Thymus (tissue), 11 donors: ENCODE data around the gene NAT14. TPM values are rescaled to one million over a fixed set of nuclear protein-coding genes. Genes with fewer than 3 reads are reported as not detected.

ENCODE experiments used
- DNase-seq, 9 donors: peaks; one replicate each; pipeline ENCODE4 v3.0.0-alpha.2; 2013; ENCODE audit warnings: low spot score in 9 of 9, low read depth in 6 of 9, missing footprints in 1 of 9
- H3K27ac ChIP-seq, 2 donors: one replicate each; pipeline ENCODE4 v1.5.1; 2013; ENCODE audit warnings: control low read depth in 1 of 2, low read depth in 1 of 2, low read length in 1 of 2, mild to moderate bottlenecking in 1 of 2, moderate library complexity in 1 of 2
- H3K27me3 ChIP-seq, 2 donors: one replicate each; pipeline ENCODE4 v1.5.1; 2013; ENCODE audit warnings: low read length in 1 of 2; ENCODE audit not compliant: control insufficient read depth in 2 of 2, insufficient read depth in 1 of 2
- H3K36me3 ChIP-seq, 2 donors: one replicate each; pipeline ENCODE4 v1.5.1; 2013; ENCODE audit warnings: low read length in 1 of 2, mild to moderate bottlenecking in 1 of 2, moderate library complexity in 1 of 2; ENCODE audit not compliant: control insufficient read depth in 2 of 2, insufficient read depth in 2 of 2
- H3K4me1 ChIP-seq, 2 donors: one replicate each; pipeline ENCODE4 v1.5.1; 2013; ENCODE audit warnings: low read length in 2 of 2; ENCODE audit not compliant: control insufficient read depth in 2 of 2, insufficient read depth in 2 of 2
- H3K4me3 ChIP-seq, 2 donors: one replicate each; pipeline ENCODE4 v1.5.1; 2013; ENCODE audit warnings: low read length in 2 of 2, control low read depth in 1 of 2, mild to moderate bottlenecking in 1 of 2
- H3K9me3 ChIP-seq, 2 donors: one replicate each; pipeline ENCODE4 v1.5.1; 2013; ENCODE audit warnings: low read length in 1 of 2, mild to moderate bottlenecking in 1 of 2; ENCODE audit not compliant: control insufficient read depth in 2 of 2, insufficient read depth in 1 of 2
- WGBS: extraction: QIAGEN DNeasy Blood & Tissue Kit; methylation state at CpG from one replicate; pipeline ENCODE4 v1.1.7; 2013; 5-methylcytosine and 5-hydroxymethylcytosine counted together
- polyA plus RNA-seq: library from polyadenylated mRNA; stranded (reverse); fragments of 200-250 nt; gene quantifications from one replicate; pipeline ENCODE4 v1.2.3, GENCODE V29; 2013
- total RNA-seq: library from RNA; stranded (reverse); fragments of 120-200 nt; gene quantifications from one replicate; pipeline ENCODE4 v1.2.4, GENCODE V29; 2013
- donor health status: healthy.

The NAT14 gene
- total and polyA plus RNA-seq, 2 donors = 58.2 to 116 TPM

DNA sequence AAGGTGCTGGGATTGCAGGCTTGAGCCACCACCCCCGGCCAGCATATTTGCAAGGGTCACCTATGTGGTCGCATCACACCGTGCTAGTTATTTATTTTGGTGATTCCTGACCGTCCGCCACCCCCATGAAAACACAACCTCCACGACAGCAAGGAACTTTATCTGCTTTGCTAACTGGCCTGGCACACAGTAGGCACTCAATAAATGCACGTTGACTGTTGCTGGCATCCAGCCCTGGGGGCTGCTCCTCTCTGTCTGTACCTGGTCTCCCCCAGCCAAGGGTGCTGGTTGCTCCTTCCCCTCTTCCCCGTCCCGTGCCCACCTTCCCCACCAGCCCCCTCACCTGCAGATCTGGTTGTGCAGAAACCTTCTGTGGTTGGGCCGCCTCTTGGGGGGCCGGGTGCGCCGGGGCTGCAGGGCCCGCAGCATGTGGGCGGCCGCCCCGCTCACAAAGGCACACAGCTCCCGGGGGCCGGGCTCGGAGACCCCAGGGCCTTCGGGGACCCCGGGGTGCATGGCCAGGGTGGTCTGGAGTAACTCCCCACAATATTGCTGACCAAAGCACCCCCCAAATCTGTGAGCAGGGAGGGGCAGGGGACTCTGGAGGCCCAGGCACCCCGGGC lies 20.8 kb upstream of the NAT14 start:
- Histone ChIP-seq H3K4me1 (peaks cover 15 to 20% of the 10 kb centered on the region in 2 donors), H3K27me3 (peaks cover 2 to 40% of the 10 kb centered on the region in 2 donors), H3K27ac (no peak overlapping the region), H3K36me3 (no peaks in the 10 kb centered on the region), H3K9me3 (peaks cover 1 to 8% of the 10 kb centered on the region in 2 donors), H3K4me3 (no peak overlapping the region)
- WGBS = 82% methylated on average over 23 of the region's 23 CpGs
- no peak for DNase-seq

DNA sequence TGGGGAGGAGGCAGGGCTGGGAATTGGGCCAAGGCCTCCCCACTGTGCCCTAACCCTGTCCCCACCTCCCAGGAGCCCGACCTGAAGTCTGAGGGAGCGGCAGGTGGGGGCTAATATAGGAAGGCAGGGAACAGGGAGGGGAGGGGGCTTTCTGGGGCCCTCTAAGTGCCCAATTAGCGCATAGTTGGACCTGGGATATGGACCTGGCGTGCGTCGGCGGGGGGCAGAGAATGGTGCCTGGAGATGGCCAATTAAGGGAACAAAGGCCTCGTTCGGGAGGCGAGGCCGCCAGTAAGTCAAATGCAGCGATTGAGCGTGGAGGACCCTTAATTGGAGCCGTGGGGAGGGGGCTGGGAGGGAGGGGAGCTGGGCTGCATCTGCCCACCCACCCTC lies 20.3 kb upstream of the NAT14 start, which contains the start of gene C19orf85:
Gene C19orf85 (minus strand): TSS at position 90 of the 393 bp plus-strand sequence. CDS start 197 bp downstream, outside the sequence.
- DNase-seq = no peak
- peaks cover 1 to 8% of the 10 kb centered on the region in 2 donors for H3K9me3 ChIP-seq
- 81% methylated on average over 14 of the region's 14 CpGs for WGBS
- H3K4me3 ChIP-seq = no peak within 1 kb of the TSS
- H3K27me3 ChIP-seq = peaks cover 2 to 40% of the 10 kb centered on the region in 2 donors
- no peak within 1 kb of the TSS for H3K27ac ChIP-seq
- H3K4me1 ChIP-seq = peaks cover 15 to 20% of the 10 kb centered on the region in 2 donors
- H3K36me3 ChIP-seq = no peaks in the 10 kb centered on the region

DNA sequence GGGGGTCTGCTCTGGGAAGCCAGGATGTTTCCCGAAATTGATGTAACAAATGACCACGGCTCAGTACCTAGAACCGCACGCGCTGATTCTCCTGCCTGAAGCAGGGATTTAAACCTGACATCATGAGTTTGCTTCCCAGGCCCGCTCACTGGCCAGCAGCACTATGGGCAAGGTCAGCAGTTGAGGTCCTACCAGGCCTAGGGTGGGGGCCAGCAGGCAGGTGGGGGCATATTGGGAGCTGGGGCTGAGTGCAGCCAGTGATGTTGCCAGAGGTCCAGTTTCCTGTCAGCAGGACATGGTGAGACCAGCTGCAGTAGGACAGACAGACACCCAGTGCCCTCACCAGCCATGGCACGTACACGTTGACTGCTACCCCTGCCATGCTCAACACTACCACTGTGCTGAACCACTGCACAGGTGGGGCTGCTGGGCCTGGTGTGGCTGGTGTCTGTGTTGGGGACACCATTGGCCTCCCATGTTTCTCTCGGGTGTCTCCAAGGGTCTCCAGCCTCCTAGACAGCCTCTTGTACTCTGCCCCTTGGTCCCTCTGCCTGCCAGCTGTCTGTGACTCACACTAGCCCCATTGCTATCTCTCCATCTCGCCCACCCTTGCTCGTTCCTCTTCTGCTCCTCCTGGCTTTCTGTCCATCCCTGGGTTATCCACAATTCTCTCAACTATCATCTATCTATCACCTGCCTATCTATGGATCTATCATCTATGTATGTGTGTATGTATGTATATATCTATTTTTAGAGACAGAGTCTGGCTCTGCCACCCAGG lies 19.3 kb upstream of the NAT14 start:
- Histone ChIP-seq H3K4me1 (peaks cover 15 to 19% of the 10 kb centered on the region in 2 donors), H3K27ac (no peak overlapping the region), H3K27me3 (peaks cover 2 to 40% of the 10 kb centered on the region in 2 donors), H3K9me3 (peaks cover 1 to 7% of the 10 kb centered on the region in 2 donors), H3K4me3 (no peak overlapping the region), H3K36me3 (no peaks in the 10 kb centered on the region)
- 95% methylated on average over 11 of the region's 11 CpGs for WGBS
- DNase-seq = no peak

DNA sequence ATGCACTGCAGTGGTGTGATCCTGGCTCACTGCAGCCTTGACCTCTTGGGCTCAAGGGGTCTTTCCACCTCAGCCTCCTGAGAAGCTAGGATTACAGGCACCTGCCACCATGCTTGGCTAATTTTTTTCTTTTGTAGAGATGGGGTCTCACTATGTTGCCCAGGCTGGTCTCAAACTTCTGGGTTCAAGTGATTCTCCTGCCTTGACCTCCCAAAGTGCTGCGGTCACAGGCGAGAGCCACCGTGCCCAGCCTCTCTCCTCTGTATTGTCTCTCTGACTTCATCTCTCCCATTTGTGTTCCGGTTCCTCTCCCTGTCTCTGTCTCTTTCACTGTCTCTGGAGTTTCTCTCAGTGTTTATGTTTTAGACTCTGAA lies 18.8 kb upstream of the NAT14 start:
- Histone ChIP-seq H3K36me3 (no peaks in the 10 kb centered on the region), H3K9me3 (peaks cover 0 to 5% of the 10 kb centered on the region in 2 donors), H3K4me1 (peaks cover 11 to 13% of the 10 kb centered on the region in 2 donors), H3K4me3 (no peak overlapping the region), H3K27ac (no peak overlapping the region), H3K27me3 (peaks cover 2 to 40% of the 10 kb centered on the region in 2 donors)
- DNase-seq = no peak
- 84% methylated on average over 4 of the region's 4 CpGs for WGBS

GRCh38 chr19:55467236-55468053 lies 17.5 kb upstream of the NAT14 start:
- Histone ChIP-seq H3K4me1 (peaks cover 4 to 6% of the 10 kb centered on the region in 2 donors), H3K9me3 (no peaks in the 10 kb centered on the region), H3K27ac (no peak overlapping the region), H3K27me3 (peaks cover 2 to 38% of the 10 kb centered on the region in 2 donors), H3K4me3 (no peak overlapping the region), H3K36me3 (no peaks in the 10 kb centered on the region)
- DNase-seq = peak in 2 of 9 donors; percentile 49 to 61
- WGBS = 41% methylated on average over 29 of the region's 29 CpGs

DNA sequence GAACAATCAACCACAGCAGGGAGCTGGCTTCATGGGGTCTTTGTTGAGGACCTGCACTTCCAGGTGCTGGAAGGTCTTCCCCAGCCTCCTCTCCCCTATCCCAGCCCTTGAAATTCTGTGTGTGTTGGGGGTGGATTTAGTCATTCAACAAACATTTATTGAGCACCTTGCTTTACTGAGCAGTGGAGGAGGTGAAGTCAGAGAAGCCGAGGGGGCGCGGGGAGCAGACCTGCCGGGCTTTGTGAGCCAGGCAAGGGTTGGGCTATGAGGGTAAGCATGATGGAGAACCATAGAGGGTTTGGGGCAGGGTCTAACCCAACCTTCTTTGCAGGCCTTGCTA lies 17.0 kb upstream of the NAT14 start:
- H3K4me1 ChIP-seq = peaks cover 4 to 5% of the 10 kb centered on the region in 2 donors
- no peak overlapping the region for H3K4me3 ChIP-seq
- H3K36me3 ChIP-seq = no peaks in the 10 kb centered on the region
- H3K27ac ChIP-seq = no peak overlapping the region
- no peaks in the 10 kb centered on the region for H3K9me3 ChIP-seq
- H3K27me3 ChIP-seq = peaks cover 2 to 32% of the 10 kb centered on the region in 2 donors
- no peak for DNase-seq
- WGBS = 32% methylated on average over 4 of the region's 4 CpGs

- WGBS = 91% methylated on average over 13 of the region's 13 CpGs
- Histone ChIP-seq H3K36me3 (no peaks in the 10 kb centered on the region), H3K4me3 (no peak overlapping the region), H3K9me3 (no peaks in the 10 kb centered on the region), H3K4me1 (peaks cover 10 to 31% of the 10 kb centered on the region in 2 donors), H3K27ac (no peak overlapping the region), H3K27me3 (peaks cover 2 to 7% of the 10 kb centered on the region in 2 donors)
- DNase-seq = no peak
These were observed 13.7 kb upstream of the NAT14 start for GRCh38 chr19:55471266-55471665.

DNA sequence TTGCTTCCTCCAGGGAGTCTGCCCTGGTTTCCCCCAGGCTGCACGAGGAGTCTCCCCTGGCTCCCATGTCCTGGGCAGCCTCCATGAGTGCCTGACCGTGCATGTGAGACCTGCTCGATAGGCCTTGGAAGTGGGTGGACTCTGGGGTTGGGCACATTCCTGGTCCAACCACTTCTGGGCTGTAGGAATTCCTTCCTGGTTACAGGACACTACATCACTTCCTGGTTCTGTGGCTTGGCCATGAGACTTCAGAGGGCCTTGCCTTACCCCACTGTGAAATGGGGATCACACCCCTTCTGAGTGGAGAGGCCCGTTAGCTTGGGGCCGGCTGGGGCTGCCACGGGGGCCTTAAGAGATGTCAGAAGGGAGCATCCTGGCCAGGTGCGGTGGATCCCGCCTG lies 12.5 kb upstream of the NAT14 start:
- Histone ChIP-seq H3K27ac (no peak overlapping the region), H3K9me3 (no peaks in the 10 kb centered on the region), H3K36me3 (no peaks in the 10 kb centered on the region), H3K4me1 (peaks cover 10 to 37% of the 10 kb centered on the region in 2 donors), H3K27me3 (peaks cover 0 to 6% of the 10 kb centered on the region in 2 donors), H3K4me3 (no peak overlapping the region)
- 91% methylated on average over 8 of the region's 8 CpGs for WGBS
- DNase-seq = no peak
